HEK293 (cell line): ENCODE results near the gene BBX.

Source experiments
- CTCF ChIA-PET: fragments of 350-600 bp; formaldehyde crosslinking; extraction: SDS; loops from one replicate; lab custom pipeline; 2021; ENCODE audit warnings: antibody characterized with exemption; lab: Yijun Ruan, JAX
- POLR2A ChIA-PET: fragments of 300-600 bp; formaldehyde crosslinking; extraction: SDS; loops from one replicate; lab custom pipeline; 2020; ENCODE audit warnings: antibody characterized with exemption, inconsistent platforms; lab: Yijun Ruan, JAX
- H3K27ac ChIP-seq: fragments of 200-500 bp; sonication (Bioruptor generic); 2 replicates; pipeline ENCODE4 v1.5.1; 2014; ENCODE audit warnings: low read depth, low read length, control low read depth, inconsistent platforms; ENCODE audit errors: extremely low read depth
- H3K36me3 ChIP-seq, 2 experiments: fragments of 200-500 bp in 1 of 2; sonication (Bioruptor generic) in 1 of 2; 1 replicate in 1 of 2; 2 replicates in 1 of 2; pipeline ENCODE4 v1.5.1; 2014 to 2017; ENCODE audit warnings: inconsistent platforms in 2 of 2, low read length in 2 of 2; ENCODE audit not compliant: control insufficient read depth in 2 of 2, insufficient read depth in 1 of 2
- H3K4me1 ChIP-seq: fragments of 200-500 bp; sonication (Bioruptor generic); 2 replicates; pipeline ENCODE4 v1.5.1; 2014; ENCODE audit warnings: mild to moderate bottlenecking, low read length, inconsistent platforms; ENCODE audit not compliant: control insufficient read depth, insufficient read depth
- H3K4me3 ChIP-seq: 2 replicates; pipeline ENCODE4 v1.5.1; 2011; ENCODE audit warnings: low read depth, mild to moderate bottlenecking, control low read depth, low read length, moderate library complexity
- H3K9me3 ChIP-seq: fragments of 200-500 bp; sonication (Bioruptor generic); 2 replicates; pipeline ENCODE4 v1.5.1; 2014; ENCODE audit warnings: low read depth, low read length, inconsistent platforms; ENCODE audit not compliant: control insufficient read depth, insufficient read depth
- ATF2 ChIP-seq: fragments of 450-650 bp; formaldehyde crosslinking; IDR thresholded peaks from 2 replicates; pipeline ENCODE4 v1.5.1; 2016; ENCODE audit warnings: missing biosample characterization, missing genetic modification characterization, low read depth
- IKZF3 ChIP-seq: fragments of 450-650 bp; IDR thresholded peaks from 2 replicates; pipeline ENCODE4 v1.5.0; 2018; ENCODE audit warnings: missing biosample characterization, mild to moderate bottlenecking, missing genetic modification characterization, moderate library complexity
- PRDM1 ChIP-seq: fragments of 450-650 bp; formaldehyde crosslinking; IDR thresholded peaks from 2 replicates; pipeline ENCODE4; 2016; ENCODE audit warnings: missing biosample characterization, missing genetic modification characterization
- TSHZ1 ChIP-seq: fragments of 450-650 bp; formaldehyde crosslinking; IDR thresholded peaks from 2 replicates; pipeline ENCODE4 v1.5.1; 2016; ENCODE audit warnings: missing biosample characterization, missing genetic modification characterization, borderline replicate concordance
- ZBTB44 ChIP-seq: fragments of 450-650 bp; IDR thresholded peaks from 2 replicates; pipeline ENCODE4 v1.5.1; 2018; ENCODE audit warnings: missing biosample characterization, mild to moderate bottlenecking, missing genetic modification characterization
- ZNF140 ChIP-seq: fragments of 450-650 bp; formaldehyde crosslinking; IDR thresholded peaks from 2 replicates; pipeline ENCODE4 v1.5.1; 2016; ENCODE audit warnings: missing biosample characterization, missing genetic modification characterization
- ZNF341 ChIP-seq: fragments of 450-650 bp; formaldehyde crosslinking; IDR thresholded peaks from 2 replicates; pipeline ENCODE4; 2016; ENCODE audit warnings: low read depth, missing biosample characterization, missing genetic modification characterization
- ZNF449 ChIP-seq: fragments of 450-650 bp; formaldehyde crosslinking; IDR thresholded peaks from 2 replicates; pipeline ENCODE4 v1.5.1; 2017; ENCODE audit warnings: missing biosample characterization, mild to moderate bottlenecking, missing genetic modification characterization, moderate library complexity
- ZNF518A ChIP-seq: fragments of 450-650 bp; formaldehyde crosslinking; conservative IDR thresholded peaks from 2 replicates; pipeline ENCODE4 v1.5.1; 2016; ENCODE audit warnings: low read depth, missing biosample characterization, missing genetic modification characterization
- ZNF629 ChIP-seq: fragments of 450-650 bp; formaldehyde crosslinking; IDR thresholded peaks from 2 replicates; pipeline ENCODE4 v1.5.1; 2017; ENCODE audit warnings: missing biosample characterization, missing genetic modification characterization
- ZNF654 ChIP-seq: fragments of 450-650 bp; formaldehyde crosslinking; IDR thresholded peaks from 2 replicates; pipeline ENCODE4 v1.5.1; 2016; ENCODE audit warnings: low read depth, missing biosample characterization, missing genetic modification characterization
- ZNF664 ChIP-seq: fragments of 450-650 bp; formaldehyde crosslinking; IDR thresholded peaks from 2 replicates; pipeline ENCODE4 v1.5.1; 2016; ENCODE audit warnings: missing biosample characterization, missing genetic modification characterization
- ZNF785 ChIP-seq: fragments of 450-650 bp; formaldehyde crosslinking; IDR thresholded peaks from 2 replicates; pipeline ENCODE4 v1.5.1; 2016; ENCODE audit warnings: missing biosample characterization, missing genetic modification characterization
- ZSCAN16 ChIP-seq: fragments of 450-650 bp; formaldehyde crosslinking; IDR thresholded peaks from 2 replicates; pipeline ENCODE4 v1.5.1; 2016; ENCODE audit warnings: missing biosample characterization, missing genetic modification characterization

The BBX gene

GRCh38 chr3:107846279-107846852 is 323.6 kb downstream of the BBX start:
- Histone ChIP-seq H3K27ac (no peak overlapping the region), H3K36me3 (no peaks in the 10 kb centered on the region), H3K4me3 (no peak overlapping the region), H3K9me3 (no peaks in the 10 kb centered on the region), H3K4me1 (no peaks in the 10 kb centered on the region)
- TF ChIP-seq ZBTB44 (tag by site-specific recombination) (no peak), ZNF449 (tag by site-specific recombination) (no peak), ATF2 (tag by site-specific recombination) (no peak), ZNF518A (tag by site-specific recombination) (no peak), IKZF3 (tag by site-specific recombination) (peak; percentile 62; the same call in 1 of the 2 replicates), ZNF654 (peak; percentile 40), PRDM1 (peak; percentile 47; the same call in 1 of the 2 replicates), ZNF629 (tag by site-specific recombination) (no peak), ZNF341 (peak; percentile 58; the same call in 1 of the 2 replicates)
- CTCF ChIA-PET: interaction anchor here (0.7 to 1.5 kb wide), 3 partner anchors 9 to 170 kb away, joined by 3 to 6 read pairs (median 5); no protein-coding TSS in a partner anchor
- POLR2A ChIA-PET: no interaction called here

- H3K4me3 ChIP-seq: no peak overlapping the region
- no peak overlapping the region for H3K27ac ChIP-seq
- POLR2A ChIA-PET: no interaction called here
- no peaks in the 10 kb centered on the region for H3K9me3 ChIP-seq
- no peaks in the 10 kb centered on the region for H3K4me1 ChIP-seq
- no peaks in the 10 kb centered on the region for H3K36me3 ChIP-seq
- TF ChIP-seq ZSCAN16 (tag by site-specific recombination): no peak
- TF ChIP-seq TSHZ1 (tag by site-specific recombination): no peak
- TF ChIP-seq ZNF140: no peak
- no peak for TF ChIP-seq ZNF664
- no peak for TF ChIP-seq ZNF785 (tag by site-specific recombination)
- CTCF ChIA-PET: interaction anchor here (1.3 kb wide), 1 partner anchor 8 kb away, joined by 4 read pairs; no protein-coding TSS in a partner anchor
These were observed 325.0 kb downstream of the BBX start for GRCh38 chr3:107847791-107848190.
